SK-N-SH (cell line): ENCODE results near the gene KIF6. TPM values are rescaled to one million over a fixed set of nuclear protein-coding genes. Genes with fewer than 3 reads are reported as not detected.

Experiments
- CTCF ChIA-PET: fragments of 300-600, 350-600 bp; formaldehyde crosslinking; extraction: SDS; loops from one replicate; lab custom pipeline; 2021; lab: Yijun Ruan, JAX
- POLR2A ChIA-PET: fragments of 350-600 bp; sonication (Branson Sonifier 250); formaldehyde crosslinking; extraction: SDS; loops from one replicate; lab custom pipeline; 2020; ENCODE audit warnings: antibody characterized with exemption, inconsistent platforms; lab: Yijun Ruan, JAX
- DNase-seq: peaks from one replicate; pipeline ENCODE4 v3.0.0; 2012
- H2AFZ ChIP-seq: fragments of 200-600 bp; sonication (generic); 2 replicates; pipeline ENCODE4 v1.8.1; 2016; ENCODE audit warnings: antibody characterized with exemption, mild to moderate bottlenecking, low read depth
- H3F3A ChIP-seq: fragments of 200-600 bp; sonication (generic); replicated peaks from 2 replicates; pipeline ENCODE3; 2016; ENCODE audit warnings: antibody characterized with exemption, mild to moderate bottlenecking; ENCODE audit not compliant: insufficient read depth
- H3K27ac ChIP-seq, 2 experiments: fragments of 200-500 bp in 1 of 2; fragments of 200-600 bp in 1 of 2; sonication (Bioruptor generic) in 1 of 2; sonication (generic), shearing (Covaris generic) in 1 of 2; 2 replicates each; pipeline versions ENCODE4 v1.5.1 to v1.6.1; 2014 to 2016; ENCODE audit warnings: low read depth in 2 of 2, inconsistent platforms in 1 of 2, low read length in 1 of 2, mild to moderate bottlenecking in 1 of 2, mixed read lengths in 1 of 2
- H3K27me3 ChIP-seq: fragments of 200-600 bp; sonication (generic), shearing (Covaris generic); 2 replicates; pipeline ENCODE4 v1.6.1; 2016; ENCODE audit warnings: mixed run types; ENCODE audit not compliant: insufficient read depth
- H3K36me3 ChIP-seq, 2 experiments: fragments of 200-500 bp in 1 of 2; fragments of 200-600 bp in 1 of 2; sonication (Bioruptor generic) in 1 of 2; sonication (generic) in 1 of 2; replicated peaks in 1 of 2; 2 replicates each; pipeline versions ENCODE3 to v1.5.1; 2014 to 2016; ENCODE audit warnings: low read length in 1 of 2, mild to moderate bottlenecking in 1 of 2; ENCODE audit not compliant: insufficient read depth in 2 of 2, control insufficient read depth in 1 of 2
- H3K4me1 ChIP-seq, 2 experiments: fragments of 200-500 bp in 1 of 2; fragments of 200-600 bp in 1 of 2; sonication (Bioruptor generic) in 1 of 2; sonication (generic), shearing (Covaris generic) in 1 of 2; 2 replicates each; pipeline versions ENCODE4 v1.5.1 to v1.6.1; 2014 to 2016; ENCODE audit warnings: low read depth in 1 of 2, low read length in 1 of 2, mixed run types in 1 of 2; ENCODE audit not compliant: insufficient read depth in 2 of 2, control insufficient read depth in 1 of 2
- H3K4me2 ChIP-seq: fragments of 200-600 bp; sonication (generic), shearing (Covaris generic); 2 replicates; pipeline ENCODE4 v1.6.1; 2017; ENCODE audit warnings: mixed run types
- H3K4me3 ChIP-seq, 2 experiments: fragments of 200-500 bp in 1 of 2; fragments of 200-600 bp in 1 of 2; sonication (Bioruptor generic) in 1 of 2; sonication (generic), shearing (Covaris generic) in 1 of 2; 2 replicates each; pipeline versions ENCODE4 v1.5.1 to v1.8.1; 2014 to 2016; ENCODE audit warnings: low read depth in 2 of 2, inconsistent platforms in 1 of 2, low read length in 1 of 2, mild to moderate bottlenecking in 1 of 2, mixed read lengths in 1 of 2, moderate library complexity in 1 of 2
- H3K79me2 ChIP-seq: fragments of 200-600 bp; sonication (generic); 2 replicates; pipeline ENCODE4 v1.8.1; 2017; ENCODE audit warnings: mild to moderate bottlenecking; ENCODE audit not compliant: insufficient read depth
- H3K9ac ChIP-seq: fragments of 200-600 bp; sonication (generic); 2 replicates; pipeline ENCODE4 v1.6.1; 2017; ENCODE audit warnings: mixed run types
- H3K9me2 ChIP-seq: fragments of 200-600 bp; sonication (generic); 2 replicates; pipeline ENCODE4 v1.6.1; 2017; ENCODE audit warnings: mixed run types
- H3K9me3 ChIP-seq: fragments of 200-600 bp; sonication (generic); 2 replicates; pipeline ENCODE4 v1.6.1; 2017; ENCODE audit warnings: mixed run types, mild to moderate bottlenecking, moderate library complexity
- H4K20me1 ChIP-seq: fragments of 200-600 bp; sonication (generic); 2 replicates; pipeline ENCODE4 v1.6.1; 2017; ENCODE audit warnings: mild to moderate bottlenecking, mixed run types; ENCODE audit not compliant: insufficient read depth
- GABPA ChIP-seq: IDR thresholded peaks from 2 replicates; pipeline ENCODE4 v1.4.0; 2012; ENCODE audit warnings: low read depth, mild to moderate bottlenecking
- RAD21 ChIP-seq: IDR thresholded peaks from 2 replicates; pipeline ENCODE4 v1.6.1; 2012; ENCODE audit warnings: mild to moderate bottlenecking, low read length
- RCOR1 ChIP-seq: fragments of 150-350 bp; IDR thresholded peaks from 2 replicates; pipeline ENCODE4 v1.6.1; 2017; ENCODE audit warnings: antibody characterized with exemption, low read length
- TCF12 ChIP-seq: IDR thresholded peaks from 2 replicates; pipeline ENCODE4 v1.4.0; 2012
- TEAD4 ChIP-seq: IDR thresholded peaks from 2 replicates; pipeline ENCODE4 v1.4.0; 2012; ENCODE audit warnings: mild to moderate bottlenecking, borderline replicate concordance; ENCODE audit not compliant: insufficient read depth
- YY1 ChIP-seq: IDR thresholded peaks from 2 replicates; pipeline ENCODE4 v1.4.0; 2012; ENCODE audit warnings: low read depth, mild to moderate bottlenecking
- WGBS: methylation state at CpG from one replicate; pipeline ENCODE4 v1.1.6; 2017; ENCODE audit warnings: low lambda C conversion rate; 5-methylcytosine and 5-hydroxymethylcytosine counted together
- polyA plus RNA-seq, 3 experiments: library from polyadenylated mRNA; depleted of rRNA; stranded (reverse); fragments of >200 nt; gene quantifications; 2 replicates each; pipeline ENCODE4 v1.2.3, GENCODE V29; 2012
- TF ChIP-seq, protein P1 (sequence below): fragments of 150-350 bp; IDR thresholded peaks from 2 replicates; pipeline ENCODE4 v1.6.1; 2016; ENCODE audit warnings: mild to moderate bottlenecking, low read depth, low read length
- TF ChIP-seq, protein P2 (sequence below): IDR thresholded peaks from 2 replicates; pipeline ENCODE4; 2012
- TF ChIP-seq, protein P3 (sequence below): IDR thresholded peaks from 2 replicates; pipeline ENCODE4 v1.4.0; 2012; ENCODE audit warnings: low read depth, borderline replicate concordance

KIF6 gene
- polyA plus RNA-seq, 1 of the 3 experiments (the other 2 are of a cell fraction), result 0.13 TPM

DNA sequence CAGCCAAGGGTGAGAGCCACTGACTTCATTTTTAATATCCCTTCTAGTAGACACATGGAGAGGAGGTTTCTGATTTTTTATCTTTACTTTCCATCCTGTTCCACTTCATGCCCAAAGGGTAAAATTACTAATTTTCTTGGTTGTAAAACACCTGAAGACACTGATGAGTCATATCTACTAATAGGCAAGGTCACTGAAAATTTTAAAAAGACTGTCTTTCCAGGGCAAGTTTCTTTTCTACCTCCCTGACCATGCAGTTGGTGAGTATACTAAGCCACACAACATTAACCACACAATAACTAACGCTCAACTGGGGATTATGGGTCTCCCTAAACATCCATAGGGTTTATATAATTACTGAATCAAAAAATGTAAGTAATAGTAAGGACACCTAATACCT, 109.6 kb downstream of the KIF6 start:
- POLR2A ChIA-PET, result no interaction called here
- TF ChIP-seq TCF12 (no peak), RAD21 (no peak), YY1 (no peak), RCOR1 (no peak), TEAD4 (no peak)
- TF ChIP-seq, protein P1, sequence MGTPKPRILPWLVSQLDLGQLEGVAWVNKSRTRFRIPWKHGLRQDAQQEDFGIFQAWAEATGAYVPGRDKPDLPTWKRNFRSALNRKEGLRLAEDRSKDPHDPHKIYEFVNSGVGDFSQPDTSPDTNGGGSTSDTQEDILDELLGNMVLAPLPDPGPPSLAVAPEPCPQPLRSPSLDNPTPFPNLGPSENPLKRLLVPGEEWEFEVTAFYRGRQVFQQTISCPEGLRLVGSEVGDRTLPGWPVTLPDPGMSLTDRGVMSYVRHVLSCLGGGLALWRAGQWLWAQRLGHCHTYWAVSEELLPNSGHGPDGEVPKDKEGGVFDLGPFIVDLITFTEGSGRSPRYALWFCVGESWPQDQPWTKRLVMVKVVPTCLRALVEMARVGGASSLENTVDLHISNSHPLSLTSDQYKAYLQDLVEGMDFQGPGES, result no peak
- TF ChIP-seq, all 33 proteins: peak for 0
- Histone ChIP-seq H3K4me2 (no peak overlapping the region), H3K9me3 (no peaks in the 10 kb centered on the region), H3K9me2 (no peaks in the 10 kb centered on the region), H3K9ac (no peak overlapping the region), H3K27me3 (no peaks in the 10 kb centered on the region), H3K4me3 (no peak overlapping the region), H3K36me3 (no peaks in the 10 kb centered on the region), H3K79me2 (no peaks in the 10 kb centered on the region), H3F3A (no peaks in the 10 kb centered on the region), H4K20me1 (no peaks in the 10 kb centered on the region), H3K27ac (no peak overlapping the region), H2AFZ (no peak overlapping the region), H3K4me1 (peaks cover 0 to 2% of the 10 kb centered on the region in 2 experiments; a peak in 2 of 4 replicates)
- DNase-seq, result no peak
- WGBS, result 23% methylated on average over 1 of the region's 1 CpG
- CTCF ChIA-PET, result no interaction called here

DNA sequence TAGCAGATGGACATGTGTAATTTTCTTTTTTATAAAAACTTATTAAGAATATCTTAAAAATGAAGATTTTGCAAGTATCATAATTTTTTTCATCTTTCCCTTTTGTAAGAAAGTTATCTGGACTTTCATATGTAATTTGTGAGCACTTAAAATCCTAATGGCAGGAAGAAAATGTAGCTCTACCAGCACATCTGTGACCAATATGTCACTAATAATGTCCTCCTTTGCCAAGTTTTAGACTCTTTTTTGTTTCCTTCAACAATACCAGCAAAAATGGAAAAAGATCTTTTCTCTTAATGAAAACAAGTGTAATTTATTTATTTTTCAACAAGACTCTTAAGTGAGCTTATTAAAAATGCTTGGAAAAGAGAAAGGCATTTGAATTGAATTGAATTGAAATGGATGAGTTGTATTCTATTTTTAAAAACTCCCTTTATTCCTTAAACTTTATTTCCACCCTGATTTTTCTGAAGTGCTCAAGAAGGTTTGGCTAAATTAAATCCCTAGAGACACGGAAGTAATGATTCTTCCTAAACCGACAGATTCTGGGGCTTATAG, 110.7 kb downstream of the KIF6 start:
- POLR2A ChIA-PET, result no interaction called here
- Histone ChIP-seq H3K9ac (no peak overlapping the region), H2AFZ (no peak overlapping the region), H3K27ac (no peak overlapping the region), H3K36me3 (no peaks in the 10 kb centered on the region), H3K4me2 (no peak overlapping the region)
- DNase-seq, result no peak
- TF ChIP-seq, protein P2, sequence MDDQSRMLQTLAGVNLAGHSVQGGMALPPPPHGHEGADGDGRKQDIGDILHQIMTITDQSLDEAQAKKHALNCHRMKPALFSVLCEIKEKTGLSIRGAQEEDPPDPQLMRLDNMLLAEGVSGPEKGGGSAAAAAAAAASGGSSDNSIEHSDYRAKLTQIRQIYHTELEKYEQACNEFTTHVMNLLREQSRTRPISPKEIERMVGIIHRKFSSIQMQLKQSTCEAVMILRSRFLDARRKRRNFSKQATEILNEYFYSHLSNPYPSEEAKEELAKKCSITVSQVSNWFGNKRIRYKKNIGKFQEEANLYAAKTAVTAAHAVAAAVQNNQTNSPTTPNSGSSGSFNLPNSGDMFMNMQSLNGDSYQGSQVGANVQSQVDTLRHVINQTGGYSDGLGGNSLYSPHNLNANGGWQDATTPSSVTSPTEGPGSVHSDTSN, result no peak
- TF ChIP-seq, protein P3, sequence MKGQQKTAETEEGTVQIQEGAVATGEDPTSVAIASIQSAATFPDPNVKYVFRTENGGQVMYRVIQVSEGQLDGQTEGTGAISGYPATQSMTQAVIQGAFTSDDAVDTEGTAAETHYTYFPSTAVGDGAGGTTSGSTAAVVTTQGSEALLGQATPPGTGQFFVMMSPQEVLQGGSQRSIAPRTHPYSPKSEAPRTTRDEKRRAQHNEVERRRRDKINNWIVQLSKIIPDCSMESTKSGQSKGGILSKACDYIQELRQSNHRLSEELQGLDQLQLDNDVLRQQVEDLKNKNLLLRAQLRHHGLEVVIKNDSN, result no peak
- TF ChIP-seq GABPA, result no peak
- TF ChIP-seq, all 33 proteins: peak for 0
- Histone ChIP-seq H3K9me3 (no peaks in the 10 kb centered on the region), H3K9me2 (no peaks in the 10 kb centered on the region), H3K4me3 (no peak overlapping the region), H3K4me1 (peaks cover 0 to 2% of the 10 kb centered on the region in 2 experiments; a peak in 2 of 4 replicates), H4K20me1 (no peaks in the 10 kb centered on the region), H3K27me3 (no peaks in the 10 kb centered on the region), H3K79me2 (no peaks in the 10 kb centered on the region), H3F3A (no peaks in the 10 kb centered on the region)
- CTCF ChIA-PET, result interaction anchor here (0.8 to 1.3 kb wide), 2 partner anchors 10 to 13 kb away, joined by 3 read pairs; no protein-coding TSS in a partner anchor
- WGBS, result 63% methylated on average over 2 of the region's 2 CpGs
